ENCODE measurements around the gene ITGA11. TPM values are rescaled to one million over a fixed set of nuclear protein-coding genes. Genes with fewer than 3 reads are reported as not detected.

Gene ITGA11
- total RNA-seq, 1 experiment from 2014 or later, result 0.70 TPM

DNA sequence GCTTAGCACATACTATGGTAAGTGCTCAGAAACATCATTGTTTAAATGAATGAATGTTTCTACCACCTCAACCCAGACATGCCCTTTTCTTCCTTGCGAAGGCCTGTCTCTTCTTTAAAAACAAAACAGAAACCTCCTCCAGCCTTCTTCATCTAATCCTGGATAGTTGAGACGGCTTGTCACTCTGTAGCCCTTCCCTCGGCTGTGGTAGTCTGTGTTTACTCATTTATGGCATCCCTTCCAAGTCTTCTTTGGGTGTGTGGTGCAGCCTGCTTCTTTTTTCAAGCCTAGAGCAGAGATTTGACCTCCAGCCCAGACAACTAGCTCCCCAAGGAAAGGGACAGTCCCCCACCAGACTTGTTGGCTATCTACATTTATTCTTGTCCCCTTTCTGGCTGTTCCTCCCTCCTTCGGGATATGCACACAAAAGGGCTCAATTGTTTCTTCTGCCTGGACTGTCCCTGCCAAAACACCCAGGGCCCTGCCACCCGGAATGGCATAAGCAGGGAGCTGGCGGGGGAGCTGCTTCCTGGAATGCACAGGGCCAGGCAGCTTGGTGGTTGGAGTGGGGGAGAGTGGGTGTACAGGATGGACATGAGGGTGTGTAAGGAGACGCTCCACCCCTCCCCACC, 67.8 kb downstream of the ITGA11 start:
- Histone ChIP-seq H3K79me2 (ENCODE audit: low read depth) (no peaks in the 10 kb centered on the region), H3K27me3 (ENCODE audit: insufficient read depth, low read depth) (no peaks in the 10 kb centered on the region), H3F3A (ENCODE audit: insufficient read depth, low read depth) (no peaks in the 10 kb centered on the region), H3K27ac (no peak overlapping the region), H3K9me2 (ENCODE audit: insufficient read depth) (no peaks in the 10 kb centered on the region), H3K36me3 (ENCODE audit: low read depth) (no peaks in the 10 kb centered on the region), H3K4me1 (replicated peaks; ENCODE audit: insufficient read depth) (no peaks in the 10 kb centered on the region), H3K4me3 (no peak overlapping the region), H2AFZ (no peak overlapping the region), H3K4me2 (no peak overlapping the region), H3K9me3 (ENCODE audit: insufficient read depth, low read depth) (no peaks in the 10 kb centered on the region), H4K20me1 (ENCODE audit: insufficient read depth) (no peaks in the 10 kb centered on the region)
- no TSS peak for BruUV-seq (replicated peaks)
- TF ChIP-seq, protein P1, sequence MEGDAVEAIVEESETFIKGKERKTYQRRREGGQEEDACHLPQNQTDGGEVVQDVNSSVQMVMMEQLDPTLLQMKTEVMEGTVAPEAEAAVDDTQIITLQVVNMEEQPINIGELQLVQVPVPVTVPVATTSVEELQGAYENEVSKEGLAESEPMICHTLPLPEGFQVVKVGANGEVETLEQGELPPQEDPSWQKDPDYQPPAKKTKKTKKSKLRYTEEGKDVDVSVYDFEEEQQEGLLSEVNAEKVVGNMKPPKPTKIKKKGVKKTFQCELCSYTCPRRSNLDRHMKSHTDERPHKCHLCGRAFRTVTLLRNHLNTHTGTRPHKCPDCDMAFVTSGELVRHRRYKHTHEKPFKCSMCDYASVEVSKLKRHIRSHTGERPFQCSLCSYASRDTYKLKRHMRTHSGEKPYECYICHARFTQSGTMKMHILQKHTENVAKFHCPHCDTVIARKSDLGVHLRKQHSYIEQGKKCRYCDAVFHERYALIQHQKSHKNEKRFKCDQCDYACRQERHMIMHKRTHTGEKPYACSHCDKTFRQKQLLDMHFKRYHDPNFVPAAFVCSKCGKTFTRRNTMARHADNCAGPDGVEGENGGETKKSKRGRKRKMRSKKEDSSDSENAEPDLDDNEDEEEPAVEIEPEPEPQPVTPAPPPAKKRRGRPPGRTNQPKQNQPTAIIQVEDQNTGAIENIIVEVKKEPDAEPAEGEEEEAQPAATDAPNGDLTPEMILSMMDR (conservative IDR thresholded peaks at IDR 0.05), result no peak
- no peak for TF ChIP-seq EZH2 (IDR thresholded peaks at IDR 0.05; ENCODE audit: low read depth)
- DNase-seq, result no peak
- POLR2A ChIA-PET (ENCODE audit: unreplicated experiment), result no interaction called here
- CTCF ChIA-PET, result no interaction called here
- intact Hi-C loops (cut with micrococcal nuclease; ENCODE audit: unreplicated experiment), result no loop called here

DNA sequence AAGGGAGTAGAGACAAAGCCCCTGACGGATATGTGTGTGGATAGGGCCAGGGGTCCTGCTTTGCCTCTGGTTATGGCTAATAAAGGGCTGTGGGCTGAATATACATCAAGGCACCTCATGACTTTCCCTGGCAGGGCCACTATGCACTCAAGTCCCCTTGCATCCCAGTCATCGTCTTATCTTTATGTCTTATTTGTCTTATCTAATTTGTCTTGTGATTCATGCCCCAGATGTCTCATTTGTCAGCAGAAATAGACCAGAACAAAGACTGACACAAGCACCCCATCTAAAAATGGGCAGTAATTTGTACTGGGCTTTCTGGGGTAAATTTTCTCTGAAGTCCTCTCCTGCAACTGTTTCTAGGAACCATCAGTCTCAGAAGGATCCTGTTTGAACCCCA, 68.6 kb downstream of the ITGA11 start:
- DNase-seq, result no peak
- no peaks in the 10 kb centered on the region for H3K79me2 ChIP-seq (ENCODE audit: low read depth)
- H3K4me3 ChIP-seq, result no peak overlapping the region
- H4K20me1 ChIP-seq (ENCODE audit: insufficient read depth), result no peaks in the 10 kb centered on the region
- no peaks in the 10 kb centered on the region for H3K9me3 ChIP-seq (ENCODE audit: insufficient read depth, low read depth)
- ChIA-PET CTCF (no interaction called here), POLR2A (ENCODE audit: unreplicated experiment) (no interaction called here)
- H3K9me2 ChIP-seq (ENCODE audit: insufficient read depth), result no peaks in the 10 kb centered on the region
- no peak overlapping the region for H2AFZ ChIP-seq
- intact Hi-C loops (cut with micrococcal nuclease; ENCODE audit: unreplicated experiment), result no loop called here
- TF ChIP-seq, protein P1 (conservative IDR thresholded peaks at IDR 0.05), result no peak
- no peak for TF ChIP-seq EZH2 (IDR thresholded peaks at IDR 0.05; ENCODE audit: low read depth)
- H3K27ac ChIP-seq, result no peak overlapping the region
- H3K27me3 ChIP-seq (ENCODE audit: insufficient read depth, low read depth), result no peaks in the 10 kb centered on the region
- H3K4me1 ChIP-seq (replicated peaks; ENCODE audit: insufficient read depth), result no peaks in the 10 kb centered on the region
- H3F3A ChIP-seq (ENCODE audit: insufficient read depth, low read depth), result no peaks in the 10 kb centered on the region
- BruUV-seq (replicated peaks), result no TSS peak
- no peaks in the 10 kb centered on the region for H3K36me3 ChIP-seq (ENCODE audit: low read depth)
- H3K4me2 ChIP-seq, result no peak overlapping the region

DNA sequence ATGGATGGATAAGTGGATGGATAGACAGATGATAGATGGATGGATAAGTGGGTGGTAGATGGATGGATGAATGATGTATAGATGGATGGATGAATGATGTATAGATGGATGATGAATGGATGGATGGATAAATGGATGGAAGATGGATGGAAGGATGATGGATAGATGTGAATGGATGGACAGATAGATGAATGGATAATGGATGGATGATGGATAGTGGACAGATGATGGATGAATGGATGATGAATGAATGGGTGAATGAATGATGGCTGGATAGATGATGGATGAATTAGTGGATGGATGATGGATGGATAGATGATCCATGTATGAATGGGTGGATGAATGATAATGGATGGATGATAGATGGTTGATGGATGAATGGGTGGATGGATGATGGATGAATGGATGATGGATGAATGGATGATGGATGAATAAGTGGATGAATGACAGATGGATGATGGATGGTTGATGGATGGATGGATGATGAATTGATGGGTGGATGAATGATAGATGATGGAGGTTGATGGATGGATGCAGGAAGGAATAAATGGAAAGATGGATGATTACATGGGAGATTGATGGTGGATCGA, 69.3 kb downstream of the ITGA11 start:
- H3F3A ChIP-seq (ENCODE audit: insufficient read depth, low read depth), result no peaks in the 10 kb centered on the region
- no peak for DNase-seq
- no peaks in the 10 kb centered on the region for H3K27me3 ChIP-seq (ENCODE audit: insufficient read depth, low read depth)
- H3K4me1 ChIP-seq (replicated peaks; ENCODE audit: insufficient read depth), result no peaks in the 10 kb centered on the region
- H3K9me3 ChIP-seq (ENCODE audit: insufficient read depth, low read depth), result no peaks in the 10 kb centered on the region
- BruUV-seq (replicated peaks), result no TSS peak
- no peak overlapping the region for H3K27ac ChIP-seq
- intact Hi-C loops (cut with micrococcal nuclease; ENCODE audit: unreplicated experiment), result no loop called here
- H3K4me3 ChIP-seq, result no peak overlapping the region
- H4K20me1 ChIP-seq (ENCODE audit: insufficient read depth), result no peaks in the 10 kb centered on the region
- H3K9me2 ChIP-seq (ENCODE audit: insufficient read depth), result no peaks in the 10 kb centered on the region
- POLR2A ChIA-PET (ENCODE audit: unreplicated experiment), result no interaction called here
- H3K79me2 ChIP-seq (ENCODE audit: low read depth), result no peaks in the 10 kb centered on the region
- H2AFZ ChIP-seq, result no peak overlapping the region
- CTCF ChIA-PET, result no interaction called here
- no peak for TF ChIP-seq EZH2 (IDR thresholded peaks at IDR 0.05; ENCODE audit: low read depth)
- TF ChIP-seq, protein P1 (conservative IDR thresholded peaks at IDR 0.05), result no peak
- no peaks in the 10 kb centered on the region for H3K36me3 ChIP-seq (ENCODE audit: low read depth)
- H3K4me2 ChIP-seq, result no peak overlapping the region

Data from PC-9 (cell line).